PC-3 (cell line): ENCODE measurements around the gene CFAP299.

Experiments
- EZH2phosphoT487 ChIP-seq: fragments of 300-600 bp; sonication (generic); IDR thresholded peaks from 2 replicates; pipeline ENCODE4 v1.6.1; 2018; ENCODE audit warnings: mild to moderate bottlenecking, antibody characterized with exemption, low read length, borderline replicate concordance
- TF ChIP-seq, protein P1 (sequence below): fragments of 300-600 bp; sonication (generic); conservative IDR thresholded peaks from 2 replicates; pipeline ENCODE4 v1.5.1; 2017; ENCODE audit warnings: antibody characterized with exemption, low read depth, mild to moderate bottlenecking, low read length

- TF ChIP-seq, protein P1, sequence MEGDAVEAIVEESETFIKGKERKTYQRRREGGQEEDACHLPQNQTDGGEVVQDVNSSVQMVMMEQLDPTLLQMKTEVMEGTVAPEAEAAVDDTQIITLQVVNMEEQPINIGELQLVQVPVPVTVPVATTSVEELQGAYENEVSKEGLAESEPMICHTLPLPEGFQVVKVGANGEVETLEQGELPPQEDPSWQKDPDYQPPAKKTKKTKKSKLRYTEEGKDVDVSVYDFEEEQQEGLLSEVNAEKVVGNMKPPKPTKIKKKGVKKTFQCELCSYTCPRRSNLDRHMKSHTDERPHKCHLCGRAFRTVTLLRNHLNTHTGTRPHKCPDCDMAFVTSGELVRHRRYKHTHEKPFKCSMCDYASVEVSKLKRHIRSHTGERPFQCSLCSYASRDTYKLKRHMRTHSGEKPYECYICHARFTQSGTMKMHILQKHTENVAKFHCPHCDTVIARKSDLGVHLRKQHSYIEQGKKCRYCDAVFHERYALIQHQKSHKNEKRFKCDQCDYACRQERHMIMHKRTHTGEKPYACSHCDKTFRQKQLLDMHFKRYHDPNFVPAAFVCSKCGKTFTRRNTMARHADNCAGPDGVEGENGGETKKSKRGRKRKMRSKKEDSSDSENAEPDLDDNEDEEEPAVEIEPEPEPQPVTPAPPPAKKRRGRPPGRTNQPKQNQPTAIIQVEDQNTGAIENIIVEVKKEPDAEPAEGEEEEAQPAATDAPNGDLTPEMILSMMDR: no peak
- no peak for TF ChIP-seq EZH2phosphoT487
These were observed 349.7 kb downstream of the CFAP299 start for GRCh38 chr4:80685214-80685613.
